Activated CD4-positive, alpha-beta T cell treated with anti-CD3 and anti-CD28 coated beads, Interleukin-10, Interleukin-2, amounts not matched to agents 100 ng/mL and 50 ng/mL, durations not matched to agents 16 hours and 8 hours (primary cell): ENCODE data around the gene CYB5R2.

Experiments
- DNase-seq: peaks from one replicate; pipeline ENCODE4 v3.0.0-alpha.2; 2020

The CYB5R2 gene

DNA sequence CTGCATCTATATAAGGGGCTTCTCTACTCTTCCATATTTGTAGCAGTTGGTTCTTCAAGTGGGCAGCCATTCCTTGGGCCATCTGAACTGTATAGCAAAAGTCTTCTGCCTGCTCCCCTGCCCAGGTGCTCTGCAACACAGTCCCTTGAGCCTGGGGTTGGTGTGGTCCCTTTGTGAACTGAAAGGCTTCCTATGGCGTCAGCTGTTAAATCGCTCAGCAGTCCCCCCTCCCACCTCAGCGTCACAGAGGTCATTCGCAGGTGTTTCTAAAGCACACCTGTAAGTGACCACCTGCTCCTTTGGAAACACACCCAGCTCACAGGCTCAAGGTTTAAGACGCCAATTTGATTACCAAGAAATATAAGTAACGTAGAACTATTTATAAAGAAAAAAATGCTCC lies 37.0 kb downstream of the CYB5R2 start:
- no peak for DNase-seq

DNA sequence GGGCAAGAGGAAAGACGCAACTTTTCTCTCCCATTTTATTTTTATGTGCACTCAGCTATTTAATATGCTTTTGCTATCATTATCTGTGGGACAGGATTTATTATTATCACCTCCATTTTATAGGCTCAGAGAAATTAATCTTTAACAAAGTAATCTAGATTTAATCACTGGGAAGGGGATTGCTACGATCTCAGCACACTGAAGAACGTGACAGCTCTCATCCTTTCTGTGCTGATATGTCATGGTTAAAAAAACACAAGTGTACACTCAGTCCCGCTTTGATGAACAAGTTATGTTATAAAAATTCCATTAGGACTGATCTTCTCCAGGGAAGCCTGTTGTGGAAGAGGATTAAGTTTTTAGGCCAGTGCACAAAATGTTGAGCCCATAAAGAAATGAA lies 37.6 kb downstream of the CYB5R2 start:
- no peak for DNase-seq

DNA sequence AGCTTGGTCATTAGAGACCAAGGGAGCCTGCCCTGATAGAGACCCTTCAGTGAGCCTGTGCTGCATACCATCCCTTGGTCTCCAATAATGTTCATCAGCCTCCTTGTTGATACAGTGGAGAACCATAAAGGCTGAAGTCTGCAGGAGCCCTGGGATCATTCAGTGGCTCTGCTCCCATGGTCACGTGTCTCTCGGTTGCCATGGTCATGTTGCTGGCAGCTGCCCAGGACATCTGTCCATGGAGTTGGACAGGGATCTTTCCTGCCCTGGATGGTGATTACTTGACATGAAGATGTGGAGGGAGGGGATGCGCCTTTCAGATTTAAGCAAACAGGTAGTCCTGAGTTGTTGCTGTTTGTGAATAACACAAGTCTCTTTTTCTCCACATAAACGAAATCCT lies 38.2 kb downstream of the CYB5R2 start:
- no peak for DNase-seq

DNA sequence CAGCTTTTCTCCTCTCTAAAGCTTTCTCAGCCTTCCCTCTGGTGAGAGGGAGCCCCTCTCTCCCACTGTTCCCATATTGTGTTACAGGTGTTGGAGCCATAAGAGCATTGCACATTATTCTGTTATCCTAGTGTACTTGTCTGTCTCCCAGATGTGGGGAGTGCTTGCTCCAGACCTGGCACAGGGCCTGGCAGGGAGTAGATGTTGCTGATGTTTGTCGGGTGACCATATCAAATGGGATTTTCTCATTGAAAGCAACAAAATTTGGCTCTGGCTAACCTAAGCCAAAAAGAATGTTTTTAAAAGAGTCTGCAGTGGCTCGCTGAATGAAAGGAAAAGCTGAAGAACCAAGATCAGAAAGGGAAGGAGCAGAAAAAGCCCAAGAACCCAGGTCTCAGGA lies 41.1 kb downstream of the CYB5R2 start:
- no peak for DNase-seq

DNA sequence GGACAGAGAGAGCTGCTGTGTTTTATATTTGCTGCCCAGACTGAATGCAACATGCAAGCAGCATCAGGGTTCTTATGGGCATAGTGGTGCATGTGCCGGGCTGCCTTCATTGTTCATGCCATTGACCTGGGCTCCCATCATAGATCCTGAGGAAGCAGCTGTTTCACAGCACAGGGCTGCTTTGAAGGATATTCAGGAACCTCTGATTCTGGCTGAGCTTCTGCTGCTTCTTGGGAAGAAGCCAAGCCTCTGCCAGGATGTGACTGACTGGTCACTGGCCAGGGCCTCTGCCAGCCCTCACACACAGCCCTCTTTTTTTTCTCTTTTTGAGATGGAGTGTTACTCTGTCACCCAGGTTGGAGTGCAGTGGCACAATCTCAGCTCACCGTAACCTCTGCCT lies 43.3 kb downstream of the CYB5R2 start:
- DNase-seq, result no peak

DNA sequence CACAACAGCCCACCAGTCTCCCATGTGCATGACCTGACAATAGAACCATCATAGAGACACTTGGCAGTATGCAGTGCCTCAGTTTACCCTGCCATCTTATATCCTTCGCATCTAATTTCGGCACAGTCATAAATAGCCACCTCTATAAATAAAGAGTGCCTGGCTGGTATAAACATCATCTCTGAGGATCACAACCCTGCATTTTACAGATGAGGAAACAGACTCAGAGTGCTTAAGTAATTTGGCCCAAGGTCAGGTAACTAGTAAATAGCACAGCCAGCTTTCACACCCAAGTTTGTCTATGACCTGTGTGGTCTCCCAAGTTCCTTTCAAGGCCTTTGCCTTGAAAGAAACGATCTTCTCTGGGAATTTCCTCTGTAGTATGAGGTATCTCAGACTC lies 44.6 kb downstream of the CYB5R2 start:
- no peak for DNase-seq

DNA sequence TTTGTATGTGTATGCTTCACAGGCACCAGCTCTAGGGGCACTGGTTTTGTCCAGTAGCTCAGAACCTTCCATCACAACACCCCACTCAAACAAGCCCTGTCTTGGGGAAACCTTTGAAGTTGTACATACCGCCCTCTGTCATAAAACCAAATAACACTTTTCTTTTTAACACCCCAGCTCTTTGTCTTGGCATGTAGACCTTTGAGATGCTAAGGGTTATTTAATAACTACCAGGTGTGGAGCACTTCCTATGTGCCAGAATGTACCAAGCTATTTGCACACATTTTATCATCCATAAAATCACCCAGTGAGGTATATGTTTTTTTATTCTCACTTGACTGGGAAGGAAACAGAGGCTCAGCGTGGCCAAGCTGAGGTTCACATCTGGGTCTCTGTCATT lies 50.6 kb downstream of the CYB5R2 start:
- DNase-seq, result no peak

DNA sequence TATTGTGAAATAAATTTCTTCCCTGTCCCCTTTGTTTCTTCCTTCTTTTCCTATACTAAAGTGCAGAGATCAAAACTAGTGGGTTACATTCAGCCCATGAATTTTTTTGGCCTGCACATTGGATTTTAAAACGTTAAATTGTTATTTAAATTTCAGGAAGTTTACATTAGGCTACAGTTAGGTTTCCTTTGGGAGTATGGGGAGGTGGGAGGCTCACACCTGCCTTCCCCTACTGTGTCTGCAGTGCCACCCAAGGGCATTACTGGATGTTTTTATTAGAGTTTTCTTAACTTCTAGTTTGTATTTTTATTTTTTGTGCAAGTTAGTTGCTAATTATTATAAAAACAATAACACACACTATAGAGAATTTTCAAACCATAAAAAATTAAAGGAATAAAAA lies 51.7 kb downstream of the CYB5R2 start:
- DNase-seq, result no peak

DNA sequence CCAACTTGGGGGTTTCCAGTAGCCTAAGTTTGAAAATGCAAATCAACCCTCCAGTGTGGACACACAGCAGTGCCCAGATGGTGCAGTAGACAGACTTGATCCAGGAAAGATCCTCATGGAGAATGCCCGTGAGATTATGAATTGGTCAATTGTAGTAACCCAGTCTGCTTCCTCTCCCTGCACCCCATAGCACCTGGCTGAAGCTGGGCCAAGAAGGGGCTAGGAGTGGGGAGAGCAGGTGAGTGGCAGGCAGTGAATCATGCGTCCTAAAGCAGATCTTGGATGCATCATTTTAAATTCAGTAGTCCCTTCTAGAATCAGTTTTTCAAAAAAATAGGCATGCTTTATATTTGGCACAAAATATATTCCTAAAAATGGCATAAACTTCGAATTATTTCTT lies 52.2 kb downstream of the CYB5R2 start:
- no peak for DNase-seq

DNA sequence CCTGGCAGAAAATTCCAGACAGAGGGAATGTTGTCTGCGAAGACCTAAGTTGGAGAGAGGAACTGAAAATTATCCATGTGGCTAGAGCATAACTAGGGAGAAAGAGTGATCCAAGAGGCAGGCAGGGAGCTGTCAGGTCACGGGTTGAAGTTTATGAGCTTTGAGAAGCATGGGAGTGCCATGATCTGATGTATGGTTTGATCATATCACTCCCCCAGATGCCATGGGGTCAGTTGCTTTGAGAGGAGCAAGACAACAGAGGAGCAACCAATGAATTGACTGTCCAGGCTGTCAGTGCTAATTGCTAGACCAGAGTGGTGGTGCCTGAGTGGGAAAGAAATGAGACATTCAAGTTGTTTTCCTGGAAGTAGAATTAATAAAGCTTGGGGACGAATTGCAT lies 54.0 kb downstream of the CYB5R2 start:
- no peak for DNase-seq

DNA sequence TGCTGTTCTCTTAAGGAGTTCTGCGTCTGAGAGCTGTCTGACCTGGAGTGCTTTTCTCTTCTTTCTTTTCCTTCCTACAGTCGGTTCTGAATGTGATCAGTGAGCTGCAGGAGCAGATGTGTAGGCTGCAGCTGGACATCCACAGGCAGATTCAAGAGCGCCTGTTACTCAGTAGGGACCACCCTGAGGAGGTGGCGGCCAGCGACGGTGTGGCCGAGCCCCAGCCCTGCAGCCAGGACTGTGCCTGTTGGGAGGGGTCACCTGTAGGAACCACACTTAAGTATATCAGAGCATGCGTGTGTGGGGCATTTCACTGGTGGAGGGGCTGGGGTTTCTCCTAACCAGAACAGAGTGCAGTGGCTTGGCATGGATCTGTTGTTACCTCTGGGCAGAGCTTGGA lies 56.3 kb downstream of the CYB5R2 start:
- DNase-seq, result no peak
